ENCODE results near the gene GRM7. TPM values are rescaled to one million over a fixed set of nuclear protein-coding genes. Genes with fewer than 3 reads are reported as not detected.
A peak's percentile ranks its signal among the peaks of the same experiment; 100 is the strongest.

GRM7 gene
- total and polyA plus RNA-seq, 9 donors: 0.04 to 0.13 (median 0.10) TPM; not detected in 6

DNA sequence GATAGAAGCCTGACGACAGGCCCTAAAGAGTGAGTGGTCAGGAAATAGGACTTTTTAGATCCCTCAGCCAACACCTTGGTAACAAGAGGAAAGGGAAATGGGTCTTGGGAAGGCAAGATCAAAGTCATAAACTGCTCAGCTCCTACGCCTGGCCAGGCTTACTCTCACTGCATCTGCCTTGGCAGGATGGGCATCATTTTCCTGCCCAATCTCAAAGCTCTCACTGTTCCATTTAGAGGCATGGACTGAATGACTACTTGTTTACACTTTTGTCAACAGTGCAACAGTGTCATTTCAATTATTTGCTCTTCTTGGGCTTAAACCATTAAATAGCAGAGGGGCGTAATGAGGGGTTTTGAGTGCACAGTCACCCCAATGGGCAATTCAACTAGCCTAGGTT, 808.7 kb downstream of the GRM7 start:
- no peak for DNase-seq
- Histone ChIP-seq H3K4me3 (ENCODE audit: low read length) (no peak overlapping the region), H3K9me3 (replicated peaks; ENCODE audit: control insufficient read depth, low read depth, low read length) (no peaks in the 10 kb centered on the region), H3K36me3 (ENCODE audit: control insufficient read depth, insufficient read depth, low read length) (no peaks in the 10 kb centered on the region), H3K27ac (ENCODE audit: low read length) (no peak overlapping the region), H3K27me3 (ENCODE audit: control insufficient read depth, insufficient read depth, low read length) (no peaks in the 10 kb centered on the region), H3K4me1 (ENCODE audit: control insufficient read depth, insufficient read depth, low read length) (no peaks in the 10 kb centered on the region)
- WGBS (ENCODE audit: insufficient coverage): 72% methylated on average over 2 of the region's 3 CpGs

DNA sequence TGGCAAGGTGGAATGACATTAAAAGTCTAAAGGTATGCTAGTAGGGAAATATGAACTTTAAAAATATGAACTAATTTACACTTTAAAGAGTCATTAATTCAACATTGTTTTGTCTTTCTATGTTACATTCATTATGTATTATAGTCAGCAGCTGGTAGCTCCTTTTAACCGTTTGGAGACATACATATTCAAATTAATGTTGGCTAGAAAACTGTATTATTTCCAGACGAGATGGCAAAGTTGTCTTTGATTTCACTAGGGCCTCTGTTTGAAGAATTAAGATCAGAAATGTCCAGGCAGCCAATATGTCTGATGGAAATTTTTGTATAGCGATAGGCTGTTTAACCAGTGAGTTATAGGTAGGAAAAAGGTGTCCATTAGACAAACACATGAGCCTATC, 817.6 kb downstream of the GRM7 start:
- Histone ChIP-seq H3K27ac (ENCODE audit: low read length) (no peak overlapping the region), H3K27me3 (ENCODE audit: control insufficient read depth, insufficient read depth, low read length) (no peaks in the 10 kb centered on the region), H3K9me3 (replicated peaks; ENCODE audit: control insufficient read depth, low read depth, low read length) (no peaks in the 10 kb centered on the region), H3K36me3 (ENCODE audit: control insufficient read depth, insufficient read depth, low read length) (no peaks in the 10 kb centered on the region), H3K4me1 (ENCODE audit: control insufficient read depth, insufficient read depth, low read length) (no peaks in the 10 kb centered on the region), H3K4me3 (ENCODE audit: low read length) (no peak overlapping the region)
- 60% methylated on average over 1 of the region's 3 CpGs for WGBS (ENCODE audit: insufficient coverage)
- DNase-seq: no peak

DNA sequence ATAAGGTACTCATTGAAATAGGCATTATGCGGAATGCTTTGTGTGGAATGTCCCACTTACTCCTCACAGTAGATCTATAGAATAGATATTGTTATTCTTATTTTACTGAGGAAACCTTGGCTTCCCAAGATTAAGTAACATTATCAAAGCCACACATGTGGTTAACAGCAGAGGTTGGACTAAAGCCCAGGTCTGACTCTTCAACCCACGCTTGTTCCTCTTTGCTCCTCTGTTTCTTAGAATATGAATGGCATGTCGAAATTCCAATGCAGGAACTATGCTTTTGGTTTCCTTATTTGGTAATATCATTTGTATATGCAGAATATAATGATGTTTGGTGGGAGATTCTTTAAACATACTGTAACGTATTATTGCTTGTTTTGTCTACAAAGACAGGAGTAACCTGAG, 821.9 kb downstream of the GRM7 start:
- Histone ChIP-seq H3K36me3 (ENCODE audit: control insufficient read depth, insufficient read depth, low read length) (no peaks in the 10 kb centered on the region), H3K27me3 (ENCODE audit: control insufficient read depth, insufficient read depth, low read length) (no peaks in the 10 kb centered on the region), H3K27ac (ENCODE audit: low read length) (no peak overlapping the region), H3K9me3 (replicated peaks; ENCODE audit: control insufficient read depth, low read depth, low read length) (no peaks in the 10 kb centered on the region), H3K4me3 (ENCODE audit: low read length) (no peak overlapping the region), H3K4me1 (ENCODE audit: control insufficient read depth, insufficient read depth, low read length) (no peaks in the 10 kb centered on the region)
- DNase-seq: peak; percentile 71
- no CpG with 5 or more reads among the region's 4 CpGs for WGBS (ENCODE audit: insufficient coverage)

DNA sequence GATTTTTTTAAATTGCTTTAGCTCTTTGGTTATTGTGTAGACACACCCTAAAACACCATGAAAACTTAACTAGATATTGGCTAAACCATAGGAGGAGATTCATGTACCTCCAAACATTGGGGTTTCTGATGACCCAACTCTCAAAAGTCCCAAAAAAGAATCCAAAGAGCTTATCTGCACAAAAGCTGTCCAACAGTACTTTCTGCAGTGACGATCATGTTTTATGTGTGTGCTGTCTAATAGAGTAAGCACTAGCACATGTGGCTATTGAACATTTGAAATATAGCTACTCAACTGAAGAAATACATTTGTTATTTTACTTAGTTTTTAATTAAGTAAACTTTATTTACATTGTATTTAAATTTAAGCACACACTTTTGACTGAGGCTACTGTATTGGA, 822.5 kb downstream of the GRM7 start:
- WGBS (ENCODE audit: insufficient coverage): no CpG with 5 or more reads among the region's 1 CpG
- Histone ChIP-seq H3K4me1 (ENCODE audit: control insufficient read depth, insufficient read depth, low read length) (no peaks in the 10 kb centered on the region), H3K4me3 (ENCODE audit: low read length) (no peak overlapping the region), H3K9me3 (replicated peaks; ENCODE audit: control insufficient read depth, low read depth, low read length) (no peaks in the 10 kb centered on the region), H3K36me3 (ENCODE audit: control insufficient read depth, insufficient read depth, low read length) (no peaks in the 10 kb centered on the region), H3K27ac (ENCODE audit: low read length) (no peak overlapping the region), H3K27me3 (ENCODE audit: control insufficient read depth, insufficient read depth, low read length) (no peaks in the 10 kb centered on the region)
- DNase-seq: peak; percentile 2

DNA sequence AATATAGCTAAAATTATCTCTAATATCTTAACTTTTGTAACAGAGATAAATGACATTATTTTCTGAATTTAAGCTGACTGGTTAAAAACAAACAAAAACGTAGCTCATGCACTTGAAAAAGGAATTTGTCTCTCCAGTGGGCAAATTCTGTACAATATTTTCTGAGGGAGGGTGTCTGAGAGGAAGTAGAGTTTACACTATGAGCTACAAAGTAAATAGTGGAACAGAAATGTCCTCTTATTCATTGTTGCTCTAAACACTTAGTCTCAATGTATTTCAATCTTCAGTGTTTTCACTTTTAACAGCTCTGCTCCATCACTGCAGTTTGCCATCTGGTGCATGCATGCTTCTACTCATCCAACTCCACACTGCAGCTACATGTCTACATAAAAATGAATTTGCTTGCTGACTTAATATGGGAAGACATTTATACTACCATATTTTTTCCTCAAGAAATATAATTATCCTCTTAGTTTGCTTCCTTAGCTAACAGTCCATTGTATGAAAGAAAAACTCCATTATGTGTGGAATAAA, 823.3 kb downstream of the GRM7 start:
- no peaks in the 10 kb centered on the region for H3K27me3 ChIP-seq (ENCODE audit: control insufficient read depth, insufficient read depth, low read length)
- no peak overlapping the region for H3K4me3 ChIP-seq (ENCODE audit: low read length)
- H3K4me1 ChIP-seq (ENCODE audit: control insufficient read depth, insufficient read depth, low read length): no peaks in the 10 kb centered on the region
- H3K36me3 ChIP-seq (ENCODE audit: control insufficient read depth, insufficient read depth, low read length): no peaks in the 10 kb centered on the region
- H3K27ac ChIP-seq (ENCODE audit: low read length): no peak overlapping the region
- H3K9me3 ChIP-seq (replicated peaks; ENCODE audit: control insufficient read depth, low read depth, low read length): no peaks in the 10 kb centered on the region
- no CpG with 5 or more reads among the region's 1 CpG for WGBS (ENCODE audit: insufficient coverage)
- no peak for DNase-seq

DNA sequence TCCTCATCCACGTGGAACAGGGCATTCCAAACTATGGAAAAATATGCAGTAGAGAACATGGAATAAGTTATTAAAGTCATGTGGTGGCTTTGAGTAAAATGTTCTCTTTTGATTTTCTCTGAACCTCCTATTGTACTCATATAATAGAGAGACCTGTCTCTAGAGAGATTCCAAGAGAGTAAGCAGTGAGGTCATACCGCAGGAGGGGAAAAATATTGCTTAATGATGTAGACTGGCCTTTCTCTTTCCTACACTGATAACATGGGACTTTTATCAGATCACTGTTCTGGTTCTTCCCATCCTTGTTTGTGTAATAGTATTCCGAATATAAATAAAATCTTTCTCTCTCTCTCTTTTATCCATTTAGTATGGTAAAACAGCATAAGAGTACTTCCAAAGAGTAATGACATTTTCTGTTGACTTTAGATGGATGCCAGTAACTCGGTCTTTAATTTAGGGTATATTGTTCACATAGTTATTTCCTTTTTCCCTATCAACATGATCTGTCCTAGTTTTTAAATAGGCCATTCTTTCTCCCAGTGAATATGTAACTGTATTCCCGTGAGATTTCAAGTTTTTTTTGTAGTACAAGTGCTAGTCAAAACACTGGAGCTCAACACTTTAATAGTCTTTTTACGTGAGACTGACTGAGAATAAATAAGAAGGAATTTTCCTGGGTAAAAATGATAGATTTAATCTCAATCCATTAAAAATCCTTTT, 826.7 kb downstream of the GRM7 start:
- H3K9me3 ChIP-seq (replicated peaks; ENCODE audit: control insufficient read depth, low read depth, low read length): no peaks in the 10 kb centered on the region
- no peaks in the 10 kb centered on the region for H3K36me3 ChIP-seq (ENCODE audit: control insufficient read depth, insufficient read depth, low read length)
- H3K4me3 ChIP-seq (ENCODE audit: low read length): no peak overlapping the region
- no CpG with 5 or more reads among the region's 6 CpGs for WGBS (ENCODE audit: insufficient coverage)
- no peak for DNase-seq
- no peaks in the 10 kb centered on the region for H3K4me1 ChIP-seq (ENCODE audit: control insufficient read depth, insufficient read depth, low read length)
- H3K27me3 ChIP-seq (ENCODE audit: control insufficient read depth, insufficient read depth, low read length): no peaks in the 10 kb centered on the region
- no peak overlapping the region for H3K27ac ChIP-seq (ENCODE audit: low read length)

DNA sequence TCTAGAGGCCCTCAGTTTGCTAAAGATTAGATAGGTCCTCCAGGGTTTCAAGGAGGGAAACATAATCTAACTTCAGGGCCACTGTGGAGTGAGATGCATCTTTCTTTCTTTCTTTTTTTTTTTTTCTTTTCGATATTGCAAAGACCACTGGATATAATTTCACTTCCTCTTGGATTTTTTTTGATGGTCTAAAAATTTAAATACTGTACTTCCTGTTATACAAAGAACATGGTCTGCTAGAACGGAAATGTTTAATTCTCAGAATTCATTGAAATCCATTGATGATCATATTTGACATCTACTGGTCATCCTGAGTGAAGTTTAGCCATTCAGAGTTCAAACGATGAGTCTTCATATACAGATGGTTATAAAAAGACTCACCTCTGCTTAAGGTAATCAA, 832.0 kb downstream of the GRM7 start:
- H3K4me3 ChIP-seq (ENCODE audit: low read length): no peak overlapping the region
- no peaks in the 10 kb centered on the region for H3K27me3 ChIP-seq (ENCODE audit: control insufficient read depth, insufficient read depth, low read length)
- no peak overlapping the region for H3K27ac ChIP-seq (ENCODE audit: low read length)
- no peaks in the 10 kb centered on the region for H3K4me1 ChIP-seq (ENCODE audit: control insufficient read depth, insufficient read depth, low read length)
- DNase-seq: no peak
- no CpG with 5 or more reads among the region's 3 CpGs for WGBS (ENCODE audit: insufficient coverage)
- no peaks in the 10 kb centered on the region for H3K36me3 ChIP-seq (ENCODE audit: control insufficient read depth, insufficient read depth, low read length)
- no peaks in the 10 kb centered on the region for H3K9me3 ChIP-seq (replicated peaks; ENCODE audit: control insufficient read depth, low read depth, low read length)

DNA sequence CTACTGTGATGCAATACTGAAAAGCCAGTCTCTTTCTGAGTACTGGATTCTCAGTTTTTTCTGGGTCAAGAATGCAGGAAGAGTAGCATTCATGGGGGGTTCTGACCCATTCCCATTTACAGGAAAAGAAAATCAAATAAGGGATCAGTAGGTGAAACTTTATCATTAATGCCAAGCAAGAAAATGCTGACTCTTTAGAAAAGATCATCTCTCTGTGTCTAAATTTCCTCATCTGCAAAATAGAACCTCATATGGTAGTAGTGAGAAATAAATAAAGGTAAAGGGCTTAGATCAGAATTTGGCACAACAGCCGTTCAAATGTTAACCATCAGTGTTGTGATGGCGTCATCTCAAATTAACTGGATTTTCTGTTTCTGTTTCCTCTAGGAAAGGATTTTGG, 833.1 kb downstream of the GRM7 start:
- H3K36me3 ChIP-seq (ENCODE audit: control insufficient read depth, insufficient read depth, low read length): no peaks in the 10 kb centered on the region
- DNase-seq: no peak
- no peaks in the 10 kb centered on the region for H3K27me3 ChIP-seq (ENCODE audit: control insufficient read depth, insufficient read depth, low read length)
- H3K4me1 ChIP-seq (ENCODE audit: control insufficient read depth, insufficient read depth, low read length): no peaks in the 10 kb centered on the region
- H3K4me3 ChIP-seq (ENCODE audit: low read length): no peak overlapping the region
- H3K9me3 ChIP-seq (replicated peaks; ENCODE audit: control insufficient read depth, low read depth, low read length): no peaks in the 10 kb centered on the region
- WGBS (ENCODE audit: insufficient coverage): no CpG with 5 or more reads among the region's 2 CpGs
- no peak overlapping the region for H3K27ac ChIP-seq (ENCODE audit: low read length)

DNA sequence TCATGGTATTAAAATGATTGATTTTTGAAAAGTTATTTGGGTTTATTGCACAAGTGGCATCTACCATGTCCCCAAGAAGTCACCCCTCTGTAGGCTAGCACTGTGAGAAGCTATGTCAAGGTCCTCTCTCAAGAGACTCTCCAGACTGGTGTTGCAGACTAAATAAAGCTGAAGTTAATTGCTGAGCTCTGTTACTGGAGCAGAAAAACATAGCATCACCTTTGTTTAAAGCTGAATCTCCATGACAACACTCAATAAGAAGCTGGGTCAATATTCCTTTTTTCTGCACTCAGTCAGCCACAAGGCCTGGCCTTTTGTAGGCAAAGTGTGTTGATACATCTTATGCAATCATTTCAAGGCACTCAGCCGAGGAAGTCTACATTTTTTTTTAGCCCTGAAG, 834.1 kb downstream of the GRM7 start:
- no peak overlapping the region for H3K4me3 ChIP-seq (ENCODE audit: low read length)
- H3K9me3 ChIP-seq (replicated peaks; ENCODE audit: control insufficient read depth, low read depth, low read length): no peaks in the 10 kb centered on the region
- DNase-seq: no peak
- no peaks in the 10 kb centered on the region for H3K27me3 ChIP-seq (ENCODE audit: control insufficient read depth, insufficient read depth, low read length)
- H3K36me3 ChIP-seq (ENCODE audit: control insufficient read depth, insufficient read depth, low read length): no peaks in the 10 kb centered on the region
- H3K27ac ChIP-seq (ENCODE audit: low read length): no peak overlapping the region
- WGBS (ENCODE audit: insufficient coverage): no CpG with 5 or more reads among the region's 1 CpG
- no peaks in the 10 kb centered on the region for H3K4me1 ChIP-seq (ENCODE audit: control insufficient read depth, insufficient read depth, low read length)

DNA sequence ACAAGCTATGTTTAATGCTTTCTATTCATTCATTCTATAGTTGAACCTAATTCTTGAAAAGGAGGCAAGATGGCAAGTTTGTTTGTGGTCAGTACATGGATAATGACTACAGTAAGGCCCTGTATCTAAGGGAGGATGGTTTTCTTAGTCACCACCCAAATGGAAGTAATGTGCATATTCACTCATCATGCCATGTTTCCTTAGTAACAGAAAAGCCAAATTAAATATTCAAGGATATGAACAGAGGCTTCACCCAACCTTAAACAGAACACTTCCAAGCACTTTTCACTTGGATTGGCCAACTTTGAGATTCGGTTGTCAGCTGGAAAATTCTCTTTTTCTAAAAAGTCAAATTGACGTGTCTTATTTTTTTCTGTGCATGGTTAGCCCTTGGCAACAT, 835.4 kb downstream of the GRM7 start:
- Histone ChIP-seq H3K36me3 (ENCODE audit: control insufficient read depth, insufficient read depth, low read length) (no peaks in the 10 kb centered on the region), H3K4me3 (ENCODE audit: low read length) (no peak overlapping the region), H3K27ac (ENCODE audit: low read length) (no peak overlapping the region), H3K27me3 (ENCODE audit: control insufficient read depth, insufficient read depth, low read length) (no peaks in the 10 kb centered on the region), H3K9me3 (replicated peaks; ENCODE audit: control insufficient read depth, low read depth, low read length) (no peaks in the 10 kb centered on the region), H3K4me1 (ENCODE audit: control insufficient read depth, insufficient read depth, low read length) (no peaks in the 10 kb centered on the region)
- WGBS (ENCODE audit: insufficient coverage): no CpG with 5 or more reads among the region's 2 CpGs
- no peak for DNase-seq

DNA sequence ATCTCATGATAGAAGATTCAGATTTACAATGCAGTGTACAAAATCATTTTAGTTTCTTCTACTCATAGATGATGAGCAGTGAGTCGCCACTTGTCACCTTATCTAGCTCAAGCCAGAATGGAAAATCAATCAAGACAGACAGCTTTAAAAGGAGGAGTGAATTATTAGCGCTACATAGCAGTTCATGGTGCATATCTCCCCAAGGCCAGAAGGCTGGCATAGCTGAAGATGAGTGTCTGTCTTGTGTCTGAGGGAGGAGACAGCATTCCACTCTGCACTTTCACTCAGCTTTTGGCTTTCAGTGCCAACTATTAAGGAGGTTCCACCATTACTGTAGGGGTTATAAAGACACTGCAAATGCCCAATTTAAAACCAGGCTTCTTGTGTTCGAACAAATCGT, 836.6 kb downstream of the GRM7 start:
- WGBS (ENCODE audit: insufficient coverage): 83% methylated on average over 1 of the region's 4 CpGs
- Histone ChIP-seq H3K4me3 (ENCODE audit: low read length) (no peak overlapping the region), H3K4me1 (ENCODE audit: control insufficient read depth, insufficient read depth, low read length) (no peaks in the 10 kb centered on the region)

More for the DNA sequence above, 836.6 kb downstream of the GRM7 start:
- no peak for DNase-seq
- no peaks in the 10 kb centered on the region for H3K27me3 ChIP-seq (ENCODE audit: control insufficient read depth, insufficient read depth, low read length)
- no peak overlapping the region for H3K27ac ChIP-seq (ENCODE audit: low read length)
- no peaks in the 10 kb centered on the region for H3K9me3 ChIP-seq (replicated peaks; ENCODE audit: control insufficient read depth, low read depth, low read length)
- H3K36me3 ChIP-seq (ENCODE audit: control insufficient read depth, insufficient read depth, low read length): no peaks in the 10 kb centered on the region
